Measurements from ENCODE around the gene CRYBG1.

Gene CRYBG1, protein sequence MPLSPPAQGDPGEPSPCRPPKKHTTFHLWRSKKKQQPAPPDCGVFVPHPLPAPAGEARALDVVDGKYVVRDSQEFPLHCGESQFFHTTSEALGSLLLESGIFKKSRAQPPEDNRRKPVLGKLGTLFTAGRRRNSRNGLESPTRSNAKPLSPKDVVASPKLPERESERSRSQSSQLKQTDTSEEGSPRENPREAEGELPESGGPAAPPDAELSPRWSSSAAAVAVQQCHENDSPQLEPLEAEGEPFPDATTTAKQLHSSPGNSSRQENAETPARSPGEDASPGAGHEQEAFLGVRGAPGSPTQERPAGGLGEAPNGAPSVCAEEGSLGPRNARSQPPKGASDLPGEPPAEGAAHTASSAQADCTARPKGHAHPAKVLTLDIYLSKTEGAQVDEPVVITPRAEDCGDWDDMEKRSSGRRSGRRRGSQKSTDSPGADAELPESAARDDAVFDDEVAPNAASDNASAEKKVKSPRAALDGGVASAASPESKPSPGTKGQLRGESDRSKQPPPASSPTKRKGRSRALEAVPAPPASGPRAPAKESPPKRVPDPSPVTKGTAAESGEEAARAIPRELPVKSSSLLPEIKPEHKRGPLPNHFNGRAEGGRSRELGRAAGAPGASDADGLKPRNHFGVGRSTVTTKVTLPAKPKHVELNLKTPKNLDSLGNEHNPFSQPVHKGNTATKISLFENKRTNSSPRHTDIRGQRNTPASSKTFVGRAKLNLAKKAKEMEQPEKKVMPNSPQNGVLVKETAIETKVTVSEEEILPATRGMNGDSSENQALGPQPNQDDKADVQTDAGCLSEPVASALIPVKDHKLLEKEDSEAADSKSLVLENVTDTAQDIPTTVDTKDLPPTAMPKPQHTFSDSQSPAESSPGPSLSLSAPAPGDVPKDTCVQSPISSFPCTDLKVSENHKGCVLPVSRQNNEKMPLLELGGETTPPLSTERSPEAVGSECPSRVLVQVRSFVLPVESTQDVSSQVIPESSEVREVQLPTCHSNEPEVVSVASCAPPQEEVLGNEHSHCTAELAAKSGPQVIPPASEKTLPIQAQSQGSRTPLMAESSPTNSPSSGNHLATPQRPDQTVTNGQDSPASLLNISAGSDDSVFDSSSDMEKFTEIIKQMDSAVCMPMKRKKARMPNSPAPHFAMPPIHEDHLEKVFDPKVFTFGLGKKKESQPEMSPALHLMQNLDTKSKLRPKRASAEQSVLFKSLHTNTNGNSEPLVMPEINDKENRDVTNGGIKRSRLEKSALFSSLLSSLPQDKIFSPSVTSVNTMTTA (N-terminal part only)

DNA sequence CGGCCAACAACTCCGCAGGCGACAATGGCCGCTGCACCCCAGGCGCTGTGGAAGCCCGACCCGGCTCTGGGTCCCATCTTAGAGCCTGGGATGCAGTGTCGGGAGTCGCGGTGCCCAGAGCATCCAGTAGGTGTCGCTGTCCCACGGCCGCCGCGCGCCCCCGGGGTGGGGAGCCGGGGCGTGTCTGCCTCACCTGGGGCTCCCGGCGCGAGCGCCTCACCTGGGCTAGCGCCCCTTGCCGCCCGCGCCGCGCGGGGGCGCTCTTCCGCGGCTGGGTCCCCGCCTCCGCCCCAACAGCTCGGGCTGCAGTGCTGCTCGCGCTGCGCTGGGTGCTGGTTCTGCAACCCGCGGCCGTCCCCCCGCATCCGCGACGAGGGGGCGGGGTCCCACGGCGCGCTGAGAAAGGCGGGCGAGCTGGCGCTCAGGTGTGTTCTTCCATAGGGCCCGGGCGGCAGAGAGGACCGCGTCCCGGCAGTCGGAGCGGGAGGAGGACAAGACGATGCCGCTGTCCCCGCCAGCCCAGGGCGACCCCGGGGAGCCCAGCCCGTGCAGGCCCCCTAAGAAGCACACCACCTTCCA, at the start of gene CRYBG1:
Gene CRYBG1 (plus strand): TSS at position 308 of the 579 bp plus-strand sequence. CDS start 192 bp downstream, at position 500.
- DNase-seq: peak; percentile 72

DNA sequence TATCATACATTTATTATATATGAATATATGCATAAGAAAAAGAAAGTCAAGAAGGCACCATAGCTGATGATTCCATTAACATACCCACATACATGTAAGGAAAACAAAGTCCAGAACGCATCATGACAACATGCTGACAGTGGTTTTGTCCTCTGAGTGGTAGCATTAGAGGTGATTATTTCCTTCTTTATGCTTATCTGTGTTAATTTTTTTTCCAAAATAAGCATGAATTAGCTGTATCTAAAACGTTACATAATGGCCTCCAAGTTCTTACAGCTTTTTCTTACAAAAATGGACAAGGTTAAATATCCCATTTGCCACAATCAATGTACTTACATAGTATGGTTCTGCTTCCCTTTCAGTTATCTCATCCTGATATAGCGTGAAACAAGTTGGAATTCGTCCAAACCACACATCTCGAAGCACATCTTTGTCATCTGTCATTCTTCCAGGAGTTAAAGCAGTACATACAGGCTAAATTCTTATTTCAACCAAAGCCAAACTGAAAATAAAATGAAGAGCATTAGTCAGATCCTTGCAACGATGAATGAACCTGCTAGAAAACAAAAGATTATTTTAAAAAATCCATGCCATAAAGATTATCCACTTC, 44.6 kb upstream of the CRYBG1 start:
- no peak for DNase-seq

DNA sequence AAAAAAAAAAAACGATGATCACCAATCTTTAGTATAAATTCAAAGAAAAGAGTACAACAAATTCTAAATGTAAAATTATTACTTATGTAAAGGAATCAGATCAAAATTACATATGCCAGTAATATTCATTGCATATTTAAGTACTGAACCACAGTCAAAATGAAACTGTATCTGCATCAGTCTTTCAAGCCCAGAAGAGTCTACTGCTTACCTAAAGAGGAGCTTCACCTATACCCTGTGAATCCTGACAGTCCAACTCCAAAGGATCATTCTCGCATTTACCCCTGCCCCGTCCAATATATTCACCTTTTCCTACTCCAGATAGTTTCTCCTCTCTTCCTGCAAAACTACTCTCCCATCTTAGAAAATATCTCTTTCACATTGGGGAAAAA, 44.1 kb upstream of the CRYBG1 start:
- no peak for DNase-seq

DNA sequence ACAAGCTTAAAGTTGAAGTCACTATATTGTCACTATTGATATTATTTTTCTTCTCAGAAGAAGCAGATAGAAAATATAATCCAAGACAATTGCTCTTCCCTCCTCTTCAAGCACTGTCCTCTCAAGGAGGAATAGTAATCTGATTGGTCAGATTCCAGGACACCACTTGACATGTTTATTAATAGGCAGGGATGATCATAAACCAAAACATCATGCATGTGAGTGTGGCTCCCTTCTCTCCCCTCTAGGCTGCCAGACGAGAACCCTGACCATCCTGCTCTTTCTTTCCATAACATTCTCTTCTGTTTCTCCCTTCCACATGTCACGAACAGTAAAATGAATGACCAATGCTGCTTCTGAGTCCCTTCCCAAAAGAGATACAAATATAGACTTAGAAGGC, 42.5 kb upstream of the CRYBG1 start:
- no peak for DNase-seq

DNA sequence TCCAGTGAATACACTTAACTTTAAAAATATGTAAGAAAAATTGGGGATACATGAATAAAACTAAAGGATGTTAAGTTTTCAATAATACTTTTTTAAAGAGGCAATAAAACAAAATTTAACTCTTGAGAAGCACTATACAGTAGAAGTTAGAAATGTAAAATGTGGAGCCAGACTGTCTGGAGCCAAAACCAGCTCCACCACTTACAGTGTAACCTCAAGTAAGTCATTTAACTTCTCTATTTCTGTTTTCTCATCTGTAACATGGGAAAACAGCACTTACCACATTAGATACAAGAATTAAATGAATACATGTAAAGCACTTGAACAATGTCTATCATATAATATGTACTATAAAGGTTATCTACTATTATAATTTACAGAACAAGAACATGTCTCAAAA, 41.7 kb upstream of the CRYBG1 start:
- DNase-seq: no peak

DNA sequence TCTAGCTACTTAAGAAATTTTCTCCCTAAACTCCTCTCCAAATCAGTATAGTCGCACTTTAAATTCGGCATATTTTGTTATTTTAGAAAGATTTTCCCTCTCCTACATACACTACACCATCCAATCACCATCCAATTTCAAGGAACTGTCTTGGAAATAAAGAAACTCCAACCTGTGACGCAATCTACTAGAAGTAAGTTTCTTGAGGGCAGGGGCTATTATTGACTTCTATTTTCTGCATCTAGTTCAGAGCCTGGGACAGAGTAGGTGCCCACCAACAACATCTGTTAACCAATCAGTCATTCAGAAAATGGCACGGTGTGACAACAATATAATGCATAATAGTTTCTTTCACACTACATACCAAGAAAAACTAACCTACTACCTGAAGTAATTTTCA, 38.6 kb upstream of the CRYBG1 start:
- no peak for DNase-seq

DNA sequence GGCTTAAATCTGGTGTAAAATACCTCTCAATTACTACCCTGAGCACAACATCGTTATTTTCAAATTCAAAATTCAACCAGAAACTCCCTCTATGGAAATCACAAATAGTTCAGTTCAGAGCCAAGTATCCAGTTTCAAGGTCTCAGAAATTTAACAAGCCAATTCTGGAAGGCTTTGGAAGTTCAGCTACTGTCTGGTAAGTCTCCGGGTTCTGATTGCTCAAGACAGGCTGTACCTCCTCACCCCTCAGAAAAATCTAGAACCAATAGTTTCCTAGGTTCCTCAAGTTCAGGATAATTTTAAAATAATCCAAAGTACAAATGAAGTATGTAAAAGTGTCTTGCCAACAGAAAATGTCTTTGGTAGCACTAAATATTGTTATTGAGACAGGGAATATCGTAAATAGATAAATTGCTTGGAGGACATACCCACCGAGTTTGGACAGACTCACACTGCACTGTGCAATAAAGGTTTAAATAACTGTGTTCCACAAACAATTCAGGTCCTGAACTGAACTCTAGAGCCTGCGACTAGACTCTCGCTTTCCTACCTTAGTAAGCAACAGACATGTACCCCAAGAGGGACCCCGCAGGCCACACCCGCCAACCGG, 35.7 kb upstream of the CRYBG1 start:
- no peak for DNase-seq

DNA sequence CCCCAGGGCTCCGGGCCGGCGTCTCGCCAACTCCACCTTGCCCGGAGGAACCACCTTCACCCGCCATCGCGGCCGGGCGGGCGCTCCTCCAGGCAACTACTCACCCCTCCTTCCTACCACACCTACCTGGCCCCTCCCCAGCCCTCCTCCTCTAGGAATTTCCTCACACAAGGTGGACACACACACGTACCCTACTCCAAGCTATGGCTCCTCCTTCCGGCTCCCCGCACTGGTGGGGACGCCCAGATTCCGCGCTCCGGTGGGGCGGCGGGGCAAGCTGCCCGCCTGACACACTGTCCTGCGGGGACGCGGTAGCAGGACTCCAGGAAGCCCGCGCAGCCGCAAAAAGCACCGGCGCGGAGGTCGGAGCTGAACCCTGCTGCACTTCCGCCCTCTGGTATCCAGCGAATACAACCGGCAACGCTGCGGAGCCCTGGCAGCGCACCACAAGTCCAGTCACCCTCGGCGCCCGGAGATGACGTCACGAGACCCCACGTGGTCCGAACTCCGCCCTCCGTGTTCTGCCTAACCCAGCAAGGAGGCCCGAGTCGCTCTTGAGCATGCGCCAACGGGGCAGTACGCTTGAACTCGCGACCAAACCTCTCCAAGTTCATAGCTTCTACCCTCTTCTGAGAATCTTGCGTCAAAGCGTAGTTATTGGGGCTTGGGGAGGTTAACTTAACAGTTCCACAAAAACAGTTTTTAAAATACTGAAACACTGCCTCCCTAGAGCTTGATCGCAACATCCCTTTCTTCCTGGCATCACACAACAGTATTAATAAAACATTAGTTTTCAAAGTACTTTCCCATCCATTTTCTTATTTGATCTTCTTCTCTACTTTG, 35.0 kb upstream of the CRYBG1 start, which contains the start of gene ATG5:
Gene ATG5 (minus strand): TSS at position 425 of the 843 bp plus-strand sequence. CDS start 9,552 bp downstream, outside the sequence.
- peak; percentile 100 for DNase-seq

DNA sequence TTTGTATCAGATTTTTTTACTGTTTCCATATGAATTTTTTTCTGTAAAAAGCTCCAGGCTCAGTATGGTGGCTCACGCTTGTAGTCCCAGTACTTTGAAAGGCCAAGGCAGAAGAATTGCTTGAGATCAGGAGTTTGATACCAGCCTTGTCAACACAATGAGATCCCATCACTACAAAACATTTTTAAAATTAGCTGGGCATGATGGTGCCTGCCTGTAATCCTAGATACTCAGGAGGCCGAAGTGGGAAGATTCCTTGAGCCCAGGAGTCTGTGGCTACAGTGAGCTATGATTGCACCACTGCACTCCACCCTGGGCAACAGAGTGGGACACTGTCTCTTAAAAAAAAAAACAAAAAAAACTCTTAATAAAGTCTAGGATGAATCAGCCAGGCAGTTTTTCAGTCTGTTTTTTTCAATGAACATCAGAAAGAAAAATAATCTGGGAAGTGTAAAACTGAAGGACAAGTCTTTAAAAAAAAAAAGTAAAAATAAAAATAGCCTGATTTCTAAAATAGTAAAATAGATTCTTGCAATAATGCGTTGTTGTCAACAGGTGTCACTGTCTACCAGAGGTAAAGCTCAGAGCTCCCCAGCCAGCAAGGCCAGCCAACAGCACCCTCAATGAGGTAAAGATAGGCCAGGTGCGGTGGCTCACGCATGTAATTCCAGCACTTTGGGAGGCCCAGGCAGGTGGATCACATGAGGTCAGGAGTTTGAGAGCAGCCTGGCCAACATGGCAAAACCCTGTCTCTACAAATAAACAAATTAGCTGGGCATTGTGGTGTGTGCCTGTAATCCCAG, 25.7 kb upstream of the CRYBG1 start:
- peak; percentile 45 for DNase-seq

DNA sequence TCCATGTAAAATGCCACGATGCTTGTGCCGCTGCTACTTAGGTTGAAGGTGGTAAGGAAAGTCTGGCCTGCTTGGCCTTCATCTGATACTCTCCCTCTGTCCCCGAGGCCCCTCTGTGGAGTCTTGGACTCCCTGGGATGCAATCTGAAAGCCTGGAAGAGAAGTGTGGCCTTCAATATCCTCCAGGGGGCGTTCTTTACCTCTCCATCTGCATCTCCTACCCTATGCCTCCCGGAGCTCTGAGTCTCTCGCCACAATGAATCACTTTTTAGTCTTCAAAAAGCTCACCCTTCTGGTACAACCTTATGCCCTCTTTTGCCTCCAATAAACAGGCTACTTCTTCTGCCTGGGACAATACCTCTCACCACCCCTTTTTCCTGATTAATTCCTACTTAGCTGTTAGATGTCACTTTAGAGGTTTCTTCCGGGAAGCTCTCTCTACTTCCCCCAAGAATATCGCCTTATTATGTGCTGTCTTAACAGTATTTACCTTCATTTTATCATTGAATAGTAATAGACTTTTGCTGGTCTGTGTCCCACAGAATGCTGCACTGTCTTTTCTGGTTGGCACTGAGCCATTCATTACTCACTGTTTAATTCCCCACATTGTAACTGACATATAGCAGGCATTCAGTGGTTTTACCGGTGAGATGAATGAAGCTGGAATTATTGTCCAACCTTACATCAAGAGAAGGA, 21.0 kb upstream of the CRYBG1 start:
- DNase-seq: peak; percentile 33

DNA sequence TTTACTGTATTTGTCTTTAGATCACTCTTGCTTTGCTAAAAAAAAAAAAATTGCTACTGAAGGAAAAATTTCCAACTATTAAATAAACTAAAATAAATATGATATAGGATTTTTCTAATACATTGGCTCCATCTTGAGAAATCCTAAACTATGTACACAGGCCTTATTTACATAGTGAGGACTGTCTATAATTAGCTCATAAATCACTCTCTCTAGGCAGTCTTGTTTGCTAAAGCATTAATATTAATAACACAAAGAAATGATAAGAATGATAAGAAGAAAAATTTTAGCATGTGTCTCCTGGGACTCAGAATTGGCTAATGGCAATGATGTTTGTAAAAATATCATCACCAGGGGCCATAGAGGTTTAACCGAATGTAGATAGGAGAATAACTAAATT, 13.3 kb upstream of the CRYBG1 start:
- no peak for DNase-seq

DNA sequence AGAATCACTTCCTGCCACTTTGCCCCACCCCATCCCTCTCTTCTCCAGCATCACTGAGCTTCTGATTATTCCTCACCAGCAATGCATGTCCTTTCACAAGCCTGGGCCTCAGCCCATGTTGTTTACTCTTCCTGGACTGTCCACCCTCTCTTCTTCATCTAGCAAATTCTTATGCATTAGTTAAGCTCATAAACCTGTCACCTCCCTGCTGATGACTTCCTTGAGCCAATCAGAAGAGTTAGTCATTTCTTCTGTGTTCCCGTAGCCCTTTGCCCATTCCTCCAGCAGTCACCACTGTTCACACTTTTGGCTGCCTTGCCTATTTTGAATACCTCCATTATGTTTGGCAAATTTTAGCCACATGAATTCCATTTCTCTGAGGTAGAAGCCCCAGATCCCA, 4.1 kb upstream of the CRYBG1 start:
- no peak for DNase-seq

DNA sequence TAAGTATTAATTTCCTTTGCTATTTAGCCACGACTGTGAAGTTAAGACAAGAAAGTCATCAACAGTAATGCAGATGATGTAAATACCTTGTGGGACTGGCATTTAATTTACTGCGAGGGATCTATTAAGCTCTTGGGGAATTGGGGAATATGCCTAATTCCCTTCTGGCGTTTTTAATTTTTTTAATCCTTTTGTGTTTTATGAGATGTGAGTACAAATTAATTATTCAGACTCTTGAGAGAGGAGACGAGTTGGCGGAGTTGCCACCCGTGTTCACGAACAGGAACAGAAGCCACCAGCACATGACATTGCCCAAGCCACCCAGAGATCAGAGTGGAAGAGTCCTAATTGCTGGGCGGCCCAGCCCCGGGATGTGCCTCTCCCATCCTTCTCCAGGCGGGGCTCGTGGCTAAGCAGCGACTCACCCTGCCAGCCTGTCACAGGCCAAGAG, 533 bp upstream of the CRYBG1 start:
- DNase-seq: no peak

DNA sequence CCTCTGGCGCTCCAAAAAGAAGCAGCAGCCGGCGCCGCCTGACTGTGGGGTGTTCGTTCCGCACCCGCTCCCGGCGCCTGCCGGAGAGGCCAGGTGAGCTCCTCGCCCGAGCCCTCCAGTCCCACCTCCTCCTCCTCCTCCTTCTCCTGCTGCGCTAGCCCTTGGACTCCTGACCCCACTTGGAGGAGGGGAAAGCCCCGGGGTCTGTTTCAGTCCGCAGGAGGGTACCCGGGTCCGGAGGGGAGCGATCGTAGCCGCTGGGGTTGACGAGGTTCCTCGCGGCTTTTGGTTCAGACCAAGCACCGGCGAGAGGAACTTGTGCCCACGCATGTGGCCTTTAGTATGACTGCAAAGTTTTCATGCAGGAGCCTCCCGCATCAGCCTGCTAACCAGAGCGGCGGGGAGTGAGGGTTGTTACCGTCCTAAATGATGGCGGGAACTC, 493 bp downstream of the CRYBG1 start:
- DNase-seq: peak; percentile 37

DNA sequence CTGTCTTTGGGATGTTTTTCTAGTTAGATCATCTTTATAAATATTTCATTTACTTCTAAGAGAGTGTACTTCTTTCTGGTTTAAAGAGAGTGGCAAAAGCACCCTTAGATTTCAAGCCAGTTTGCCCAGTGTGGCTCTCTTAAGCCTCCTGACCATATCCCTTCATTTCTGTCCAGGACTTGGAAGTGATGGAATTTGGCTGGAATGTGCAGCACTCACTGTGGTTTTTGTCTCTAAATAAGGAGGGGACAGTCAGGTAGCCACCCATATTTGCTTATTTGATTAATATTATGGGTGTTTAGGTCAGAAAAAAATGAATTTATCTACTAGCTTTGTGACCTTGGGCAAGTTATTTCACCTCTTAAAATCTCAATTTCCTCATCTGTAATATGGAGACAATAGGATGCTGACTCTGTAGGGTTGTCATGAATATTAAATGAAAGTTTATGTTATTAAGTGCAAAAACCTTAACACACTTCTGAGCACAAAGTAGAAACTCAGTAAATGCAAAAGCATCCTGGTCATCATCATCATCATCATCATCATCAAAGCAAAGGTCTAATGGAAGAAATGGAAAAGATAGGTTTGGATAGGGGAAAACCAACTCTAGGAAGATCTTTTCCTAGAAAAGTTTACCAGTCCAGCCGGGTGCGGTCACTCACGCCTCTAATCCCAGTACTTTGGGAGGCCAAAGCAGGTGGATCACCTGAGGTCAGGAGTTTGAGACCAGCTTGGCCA, 3.1 kb downstream of the CRYBG1 start:
- DNase-seq: no peak

DNA sequence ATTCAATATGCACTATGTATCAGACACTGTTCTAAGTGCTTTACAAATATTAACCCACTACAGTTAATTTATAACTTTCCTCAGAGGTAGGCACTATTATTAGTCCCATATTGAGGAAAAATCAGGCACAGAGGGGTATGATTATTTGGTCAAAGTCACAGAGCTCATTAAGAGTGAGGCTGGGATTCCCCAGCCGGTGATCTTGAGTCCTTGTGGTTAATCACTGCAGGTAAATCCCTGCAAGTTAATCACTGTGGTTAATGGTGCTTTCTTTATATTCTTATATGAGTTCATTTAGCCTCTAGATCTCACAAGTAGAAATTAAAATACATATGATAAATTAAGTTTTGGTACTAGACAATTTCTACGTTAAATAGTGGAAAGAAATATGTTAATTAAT, 9.2 kb downstream of the CRYBG1 start:
- no peak for DNase-seq

DNA sequence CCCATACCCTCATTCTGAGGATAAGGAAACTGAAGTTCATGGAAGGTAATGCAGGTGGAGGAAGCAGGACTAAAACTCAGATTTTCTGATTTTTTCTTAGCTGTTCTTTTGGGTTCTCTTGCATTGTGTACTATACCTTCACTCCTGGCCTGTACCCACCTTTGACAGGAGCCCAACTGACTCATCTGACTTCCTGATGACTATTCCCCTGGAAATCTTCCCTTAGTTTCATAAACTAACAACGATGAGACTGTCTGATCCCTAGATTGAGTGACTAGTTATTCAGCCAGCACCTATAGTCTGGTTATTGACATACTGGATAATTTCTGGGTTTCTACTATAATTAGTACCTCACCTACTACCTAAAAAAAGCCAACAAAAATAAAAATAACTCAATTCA, 10.1 kb downstream of the CRYBG1 start:
- no peak for DNase-seq

DNA sequence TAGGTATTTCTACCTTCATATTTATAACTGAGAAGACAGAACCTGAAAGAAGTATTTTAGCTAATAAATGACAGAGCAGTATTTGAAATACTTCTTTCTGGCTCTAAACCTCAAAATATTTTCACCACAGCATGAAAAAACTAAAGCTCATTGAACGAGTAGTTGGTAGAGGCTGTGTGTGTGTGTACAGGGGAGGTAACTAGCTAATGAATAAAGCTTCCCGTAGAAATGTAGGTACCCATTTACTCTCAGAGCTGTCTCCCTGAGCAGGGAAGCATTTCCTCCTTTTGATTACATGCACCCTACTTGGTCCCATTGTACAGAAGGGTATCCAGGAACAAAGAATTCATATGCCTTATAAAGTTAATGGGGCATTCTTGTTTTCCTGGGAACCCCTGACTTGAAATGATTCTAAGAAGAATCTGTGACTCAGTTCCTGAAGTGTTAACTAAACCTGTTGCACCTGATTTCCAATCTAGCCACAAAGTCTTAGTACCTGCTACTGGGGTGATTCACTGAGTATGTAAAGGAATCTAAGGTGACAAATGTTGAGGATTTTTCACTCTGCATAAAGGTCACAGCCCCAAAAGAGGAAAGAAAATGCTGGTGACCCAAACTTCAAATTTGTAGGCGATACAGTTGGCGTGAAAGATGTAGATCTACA, 12.5 kb downstream of the CRYBG1 start:
- no peak for DNase-seq
